PC-9 (cell line): ENCODE data around the gene TAB3.

ENCODE experiments used
- EZH2 ChIP-seq: fragments of 200-600 bp; sonication (generic); IDR thresholded peaks from 2 replicates; pipeline ENCODE4 v1.8.0; 2017; ENCODE audit warnings: antibody characterized with exemption, low read depth
- TF ChIP-seq, protein P1 (sequence below): fragments of 200-600 bp; sonication (generic); conservative IDR thresholded peaks from 2 replicates; pipeline ENCODE4 v1.6.1; 2017; ENCODE audit warnings: mixed run types, antibody characterized with exemption, mild to moderate bottlenecking, moderate library complexity

DNA sequence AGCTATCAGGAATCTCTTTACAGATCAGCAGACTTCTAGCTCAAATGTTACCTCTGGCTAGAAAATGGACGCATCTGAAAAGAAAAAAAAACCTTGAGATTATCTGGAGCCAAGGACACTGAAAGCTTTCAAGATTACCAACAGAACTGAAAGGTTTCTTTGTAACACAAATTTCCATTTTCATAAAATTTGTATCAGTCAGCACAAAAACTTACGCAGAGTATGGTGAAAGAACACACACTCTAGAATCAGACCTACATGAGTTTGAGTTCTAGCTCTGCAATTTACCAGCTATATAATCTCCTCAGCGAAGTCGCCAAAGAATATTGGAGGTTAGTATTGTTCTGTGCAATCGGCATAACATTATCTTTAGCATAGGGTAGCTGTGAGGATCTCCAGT lies 1.8 kb downstream of the TAB3 start:
- TF ChIP-seq, protein P1, sequence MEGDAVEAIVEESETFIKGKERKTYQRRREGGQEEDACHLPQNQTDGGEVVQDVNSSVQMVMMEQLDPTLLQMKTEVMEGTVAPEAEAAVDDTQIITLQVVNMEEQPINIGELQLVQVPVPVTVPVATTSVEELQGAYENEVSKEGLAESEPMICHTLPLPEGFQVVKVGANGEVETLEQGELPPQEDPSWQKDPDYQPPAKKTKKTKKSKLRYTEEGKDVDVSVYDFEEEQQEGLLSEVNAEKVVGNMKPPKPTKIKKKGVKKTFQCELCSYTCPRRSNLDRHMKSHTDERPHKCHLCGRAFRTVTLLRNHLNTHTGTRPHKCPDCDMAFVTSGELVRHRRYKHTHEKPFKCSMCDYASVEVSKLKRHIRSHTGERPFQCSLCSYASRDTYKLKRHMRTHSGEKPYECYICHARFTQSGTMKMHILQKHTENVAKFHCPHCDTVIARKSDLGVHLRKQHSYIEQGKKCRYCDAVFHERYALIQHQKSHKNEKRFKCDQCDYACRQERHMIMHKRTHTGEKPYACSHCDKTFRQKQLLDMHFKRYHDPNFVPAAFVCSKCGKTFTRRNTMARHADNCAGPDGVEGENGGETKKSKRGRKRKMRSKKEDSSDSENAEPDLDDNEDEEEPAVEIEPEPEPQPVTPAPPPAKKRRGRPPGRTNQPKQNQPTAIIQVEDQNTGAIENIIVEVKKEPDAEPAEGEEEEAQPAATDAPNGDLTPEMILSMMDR = no peak
- no peak for TF ChIP-seq EZH2
